OCI-LY1 (cell line): ENCODE results near the gene PDE3A.

ENCODE experiments used
- EZH2 ChIP-seq: fragments of 200-600 bp; sonication (generic), shearing (Covaris generic); IDR thresholded peaks from 2 replicates; pipeline ENCODE4 v1.8.0; 2017; ENCODE audit warnings: borderline replicate concordance, mixed run types, mild to moderate bottlenecking, antibody characterized with exemption, low read length, moderate library complexity, mixed read lengths
- TF ChIP-seq, protein P1 (sequence below): fragments of 200-600 bp; sonication (generic), shearing (Covaris generic); IDR thresholded peaks from 2 replicates; pipeline ENCODE4 v1.5.1; 2017; ENCODE audit warnings: mild to moderate bottlenecking, antibody characterized with exemption, low read length, moderate library complexity, mixed read lengths

DNA sequence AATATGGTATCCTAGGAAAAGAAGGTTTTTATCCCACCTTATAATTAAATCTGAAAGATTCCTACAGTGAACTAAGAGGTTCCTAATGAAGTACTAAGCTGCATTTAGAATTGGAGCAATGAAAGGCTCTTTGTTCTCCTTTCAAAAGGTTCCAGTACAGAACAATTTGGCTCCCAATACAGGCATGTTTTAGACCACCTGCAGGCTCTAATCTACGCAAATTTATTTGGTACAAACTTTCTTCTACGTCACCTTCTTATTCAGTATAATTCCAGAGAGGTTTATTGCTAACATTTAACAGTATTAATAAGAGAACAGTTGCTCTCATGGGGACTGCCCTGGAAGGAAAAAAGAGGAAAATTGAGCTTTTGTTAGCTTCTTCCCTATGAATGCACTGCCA lies 289.2 kb downstream of the PDE3A start:
- TF ChIP-seq, protein P1, sequence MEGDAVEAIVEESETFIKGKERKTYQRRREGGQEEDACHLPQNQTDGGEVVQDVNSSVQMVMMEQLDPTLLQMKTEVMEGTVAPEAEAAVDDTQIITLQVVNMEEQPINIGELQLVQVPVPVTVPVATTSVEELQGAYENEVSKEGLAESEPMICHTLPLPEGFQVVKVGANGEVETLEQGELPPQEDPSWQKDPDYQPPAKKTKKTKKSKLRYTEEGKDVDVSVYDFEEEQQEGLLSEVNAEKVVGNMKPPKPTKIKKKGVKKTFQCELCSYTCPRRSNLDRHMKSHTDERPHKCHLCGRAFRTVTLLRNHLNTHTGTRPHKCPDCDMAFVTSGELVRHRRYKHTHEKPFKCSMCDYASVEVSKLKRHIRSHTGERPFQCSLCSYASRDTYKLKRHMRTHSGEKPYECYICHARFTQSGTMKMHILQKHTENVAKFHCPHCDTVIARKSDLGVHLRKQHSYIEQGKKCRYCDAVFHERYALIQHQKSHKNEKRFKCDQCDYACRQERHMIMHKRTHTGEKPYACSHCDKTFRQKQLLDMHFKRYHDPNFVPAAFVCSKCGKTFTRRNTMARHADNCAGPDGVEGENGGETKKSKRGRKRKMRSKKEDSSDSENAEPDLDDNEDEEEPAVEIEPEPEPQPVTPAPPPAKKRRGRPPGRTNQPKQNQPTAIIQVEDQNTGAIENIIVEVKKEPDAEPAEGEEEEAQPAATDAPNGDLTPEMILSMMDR = no peak
- TF ChIP-seq EZH2 = no peak
